HUES6 (cell line): Measurements from ENCODE around the gene PM20D2.

Experiments used
- H3K27ac ChIP-seq: 2 replicates; pipeline ENCODE4 v1.7.0; 2013; ENCODE audit warnings: low read depth, mild to moderate bottlenecking, low read length, inconsistent platforms
- H3K27me3 ChIP-seq: 2 replicates; pipeline ENCODE4 v1.6.1; 2013; ENCODE audit warnings: low read length; ENCODE audit not compliant: control insufficient read depth, insufficient read depth
- H3K36me3 ChIP-seq: 2 replicates; pipeline ENCODE4 v1.6.1; 2013; ENCODE audit warnings: low read length; ENCODE audit not compliant: control insufficient read depth, insufficient read depth
- H3K4me1 ChIP-seq: 2 replicates; pipeline ENCODE4 v1.6.1; 2013; ENCODE audit warnings: low read length; ENCODE audit not compliant: control insufficient read depth, insufficient read depth
- H3K4me3 ChIP-seq: 2 replicates; pipeline ENCODE4 v1.5.1; 2013; ENCODE audit warnings: low read depth, low read length
- H3K9ac ChIP-seq: one replicate; pipeline ENCODE4 v1.6.1; 2013; ENCODE audit warnings: mild to moderate bottlenecking, low read length
- H3K9me3 ChIP-seq: 2 replicates; pipeline ENCODE4 v1.6.1; 2013; ENCODE audit warnings: low read depth, low read length; ENCODE audit not compliant: control insufficient read depth, insufficient read depth

PM20D2 gene

DNA sequence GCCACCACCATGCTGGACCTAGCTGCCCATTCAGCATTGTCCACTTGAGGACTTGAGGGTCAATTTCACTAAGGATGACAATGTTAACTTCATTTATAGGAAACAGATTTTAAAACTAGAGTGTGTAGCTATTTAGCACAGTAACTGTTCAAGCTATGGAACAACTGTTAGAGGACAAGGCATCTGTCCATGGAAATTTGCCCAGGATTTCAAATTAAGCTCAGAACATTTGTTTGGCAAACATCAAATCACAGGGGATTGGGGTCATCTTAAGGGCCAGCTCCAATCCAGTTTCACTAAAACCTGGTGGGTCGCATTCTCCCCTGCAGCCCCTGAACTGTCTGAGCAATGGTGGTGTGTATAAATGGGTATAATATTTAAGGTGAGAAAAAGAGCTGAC is 35.1 kb downstream of the PM20D2 start:
- H3K27ac ChIP-seq = no peak overlapping the region
- H3K4me1 ChIP-seq = no peaks in the 10 kb centered on the region
- H3K27me3 ChIP-seq = no peaks in the 10 kb centered on the region
- H3K9me3 ChIP-seq = no peaks in the 10 kb centered on the region
- H3K4me3 ChIP-seq = no peak overlapping the region
- no peak overlapping the region for H3K9ac ChIP-seq
- no peaks in the 10 kb centered on the region for H3K36me3 ChIP-seq

- Histone ChIP-seq H3K4me3 (no peak overlapping the region), H3K4me1 (no peaks in the 10 kb centered on the region), H3K27ac (no peak overlapping the region), H3K9me3 (no peaks in the 10 kb centered on the region), H3K27me3 (no peaks in the 10 kb centered on the region), H3K9ac (no peak overlapping the region), H3K36me3 (no peaks in the 10 kb centered on the region)
Observed at GRCh38 chr6:89183294-89183693, 37.4 kb downstream of the PM20D2 start.

GRCh38 chr6:89184344-89184743 is 38.5 kb downstream of the PM20D2 start:
- Histone ChIP-seq H3K4me3 (no peak overlapping the region), H3K4me1 (no peaks in the 10 kb centered on the region), H3K9ac (no peak overlapping the region), H3K9me3 (no peaks in the 10 kb centered on the region), H3K27me3 (no peaks in the 10 kb centered on the region), H3K27ac (no peak overlapping the region), H3K36me3 (no peaks in the 10 kb centered on the region)

- Histone ChIP-seq H3K27me3 (no peaks in the 10 kb centered on the region), H3K4me1 (peaks cover 9% of the 10 kb centered on the region), H3K4me3 (no peak overlapping the region), H3K27ac (no peak overlapping the region), H3K9ac (no peak overlapping the region), H3K36me3 (no peaks in the 10 kb centered on the region), H3K9me3 (no peaks in the 10 kb centered on the region)
Observed at GRCh38 chr6:89186762-89187161, 40.9 kb downstream of the PM20D2 start.

GRCh38 chr6:89187504-89187903 is 41.6 kb downstream of the PM20D2 start:
- Histone ChIP-seq H3K9me3 (no peaks in the 10 kb centered on the region), H3K4me3 (no peak overlapping the region), H3K27me3 (no peaks in the 10 kb centered on the region), H3K4me1 (peaks cover 9% of the 10 kb centered on the region), H3K27ac (no peak overlapping the region), H3K9ac (no peak overlapping the region), H3K36me3 (no peaks in the 10 kb centered on the region)

- Histone ChIP-seq H3K36me3 (no peaks in the 10 kb centered on the region), H3K4me1 (peaks cover 9% of the 10 kb centered on the region), H3K27ac (no peak overlapping the region), H3K9ac (no peak overlapping the region), H3K9me3 (peaks cover 10% of the 10 kb centered on the region), H3K27me3 (no peaks in the 10 kb centered on the region), H3K4me3 (no peak overlapping the region)
Observed at GRCh38 chr6:89190741-89191140, 44.9 kb downstream of the PM20D2 start.

- H3K36me3 ChIP-seq = no peaks in the 10 kb centered on the region
- H3K9me3 ChIP-seq = peaks cover 11% of the 10 kb centered on the region
- H3K27ac ChIP-seq = no peak overlapping the region
- H3K27me3 ChIP-seq = no peaks in the 10 kb centered on the region
- H3K4me1 ChIP-seq = peaks cover 18% of the 10 kb centered on the region
- H3K9ac ChIP-seq = no peak overlapping the region
- H3K4me3 ChIP-seq = no peak overlapping the region
Observed at GRCh38 chr6:89194559-89194958, 48.7 kb downstream of the PM20D2 start.

DNA sequence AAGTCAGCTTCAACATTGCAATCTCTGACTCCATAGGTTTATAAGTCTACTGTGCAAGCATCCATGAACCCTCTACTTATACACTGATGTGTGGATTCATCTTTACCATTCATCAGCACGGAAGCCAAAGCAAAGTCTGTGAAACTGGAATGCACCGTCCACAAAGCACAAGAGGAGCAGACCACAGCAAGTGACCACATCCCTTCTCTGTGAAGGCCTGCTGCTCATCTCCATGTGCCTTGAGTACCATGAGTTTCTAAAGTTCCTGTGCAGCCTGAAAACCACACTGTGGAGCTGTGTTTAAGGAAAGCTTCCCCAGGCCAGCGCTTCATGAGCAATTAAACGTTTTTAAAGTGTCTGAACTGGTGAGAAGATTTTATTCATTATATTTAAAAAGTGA is 51.3 kb downstream of the PM20D2 start:
- Histone ChIP-seq H3K4me1 (peaks cover 9% of the 10 kb centered on the region; the same call in 1 of the 2 replicates), H3K27ac (no peak overlapping the region), H3K9ac (no peak overlapping the region), H3K9me3 (peaks cover 11% of the 10 kb centered on the region), H3K4me3 (no peak overlapping the region), H3K27me3 (no peaks in the 10 kb centered on the region), H3K36me3 (no peaks in the 10 kb centered on the region)

- no peak overlapping the region for H3K4me3 ChIP-seq
- H3K27ac ChIP-seq = no peak overlapping the region
- H3K27me3 ChIP-seq = no peaks in the 10 kb centered on the region
- H3K9me3 ChIP-seq = peaks cover 11% of the 10 kb centered on the region
- no peak overlapping the region for H3K9ac ChIP-seq
- no peaks in the 10 kb centered on the region for H3K36me3 ChIP-seq
- H3K4me1 ChIP-seq = peaks cover 9% of the 10 kb centered on the region; the same call in 1 of the 2 replicates
Observed at GRCh38 chr6:89198235-89198634, 52.4 kb downstream of the PM20D2 start.

GRCh38 chr6:89199579-89199978 is 53.7 kb downstream of the PM20D2 start:
- Histone ChIP-seq H3K4me3 (no peak overlapping the region), H3K27me3 (no peaks in the 10 kb centered on the region), H3K9me3 (peaks cover 4% of the 10 kb centered on the region), H3K9ac (no peak overlapping the region), H3K4me1 (peaks cover 9% of the 10 kb centered on the region; the same call in 1 of the 2 replicates), H3K27ac (no peak overlapping the region), H3K36me3 (no peaks in the 10 kb centered on the region)

GRCh38 chr6:89200706-89201215 is 54.9 kb downstream of the PM20D2 start:
- no peaks in the 10 kb centered on the region for H3K36me3 ChIP-seq
- H3K27me3 ChIP-seq = no peaks in the 10 kb centered on the region
- H3K27ac ChIP-seq = no peak overlapping the region
- H3K4me1 ChIP-seq = peaks cover 9% of the 10 kb centered on the region; the same call in 1 of the 2 replicates
- H3K4me3 ChIP-seq = no peak overlapping the region
- no peak overlapping the region for H3K9ac ChIP-seq
- peaks cover under 1% of the 10 kb centered on the region; the same call in 1 of the 2 replicates for H3K9me3 ChIP-seq

GRCh38 chr6:89204096-89204495 is 58.2 kb downstream of the PM20D2 start:
- Histone ChIP-seq H3K9ac (no peak overlapping the region), H3K36me3 (no peaks in the 10 kb centered on the region), H3K4me1 (0 out of 2 replicates have a peak, but pooled peaks cover 3% of the 10 kb centered on the region), H3K27ac (no peak overlapping the region), H3K9me3 (no peaks in the 10 kb centered on the region), H3K4me3 (no peak overlapping the region), H3K27me3 (no peaks in the 10 kb centered on the region)
